PC-3 (cell line): ENCODE data around the gene HTR2A.

Experiments
- CTCF ChIP-seq: fragments of 300-600 bp; sonication (generic); conservative IDR thresholded peaks from 2 replicates; pipeline ENCODE4 v1.5.1; 2017; ENCODE audit warnings: antibody characterized with exemption, low read depth, mild to moderate bottlenecking, low read length
- EZH2 ChIP-seq: fragments of 300-600 bp; sonication (generic); IDR thresholded peaks from one replicate; pipeline ENCODE4 v1.6.1; 2017; ENCODE audit warnings: antibody characterized with exemption, mild to moderate bottlenecking, low read length; ENCODE audit not compliant: unreplicated experiment

GRCh38 chr13:46782691-46783090 is 114.2 kb downstream of the HTR2A start:
- no peak for TF ChIP-seq CTCF
- TF ChIP-seq EZH2 = no peak
